Endothelial cell of umbilical vein (primary cell): Measurements from ENCODE around the gene RPL18A.

ENCODE experiments used
- CTCF ChIP-seq, 2 donors: IDR thresholded peaks; 1 replicate in 1 of 2; 2 replicates in 1 of 2; pipeline ENCODE4 v1.5.1; 2011; ENCODE audit warnings: low read length in 2 of 2, mild to moderate bottlenecking in 2 of 2, moderate library complexity in 2 of 2, control low read depth in 1 of 2, inconsistent platforms in 1 of 2, low read depth in 1 of 2; ENCODE audit not compliant: insufficient read depth in 1 of 2; ENCODE audit errors: extremely low read depth in 1 of 2
- EZH2 ChIP-seq: IDR thresholded peaks from 2 replicates; pipeline ENCODE4 v1.6.1; 2012; ENCODE audit warnings: borderline replicate concordance, low read depth, mild to moderate bottlenecking, moderate library complexity, low read length, inconsistent platforms; ENCODE audit not compliant: severe bottlenecking
- GATA2 ChIP-seq: IDR thresholded peaks from 2 replicates; pipeline ENCODE4 v1.7.0; 2011; ENCODE audit warnings: low read depth, mild to moderate bottlenecking, moderate library complexity, mixed read lengths, low read length; ENCODE audit not compliant: insufficient read length, insufficient read depth
- JUN ChIP-seq: IDR thresholded peaks from 2 replicates; pipeline ENCODE4 v1.6.1; 2011; ENCODE audit warnings: borderline replicate concordance, low read depth; ENCODE audit not compliant: insufficient read length, insufficient read depth
- MAX ChIP-seq: IDR thresholded peaks from 2 replicates; pipeline ENCODE4 v1.6.1; 2011; ENCODE audit not compliant: insufficient read depth, insufficient read length
- MYC ChIP-seq: IDR thresholded peaks from one replicate; pipeline ENCODE4 v1.6.1; 2011; ENCODE audit warnings: mild to moderate bottlenecking, low read depth, low read length
- POLR2A ChIP-seq: IDR thresholded peaks from 2 replicates; pipeline ENCODE4 v1.6.1; 2012; ENCODE audit warnings: low read depth, mild to moderate bottlenecking, control low read depth, low read length
- POLR2AphosphoS5 ChIP-seq: IDR thresholded peaks from 2 replicates; pipeline ENCODE4 v1.6.1; 2012; ENCODE audit warnings: low read depth, mild to moderate bottlenecking, control low read depth, low read length, moderate library complexity; ENCODE audit not compliant: insufficient read depth

- no peak for TF ChIP-seq EZH2
- no peak for TF ChIP-seq CTCF (IDR thresholded peaks at IDR 0.05; ENCODE audit: extremely low read depth in 1 of 2, insufficient read depth in 1 of 2, low read depth in 1 of 2, low read length in 2 of 2)
- no peak for TF ChIP-seq POLR2A
- no peak for TF ChIP-seq POLR2AphosphoS5
- TF ChIP-seq GATA2 = no peak
- no peak for TF ChIP-seq MYC
- TF ChIP-seq MAX = no peak
- TF ChIP-seq JUN = no peak
These were observed 48.0 kb upstream of the RPL18A start for GRCh38 chr19:17811681-17812080.
